ENCODE data around the gene SPATA6. TPM values are rescaled to one million over a fixed set of nuclear protein-coding genes. Genes with fewer than 3 reads are reported as not detected.

Gene SPATA6
- total and polyA plus RNA-seq, 2 experiments from 2014 or later = 10.6 to 13.3 TPM

DNA sequence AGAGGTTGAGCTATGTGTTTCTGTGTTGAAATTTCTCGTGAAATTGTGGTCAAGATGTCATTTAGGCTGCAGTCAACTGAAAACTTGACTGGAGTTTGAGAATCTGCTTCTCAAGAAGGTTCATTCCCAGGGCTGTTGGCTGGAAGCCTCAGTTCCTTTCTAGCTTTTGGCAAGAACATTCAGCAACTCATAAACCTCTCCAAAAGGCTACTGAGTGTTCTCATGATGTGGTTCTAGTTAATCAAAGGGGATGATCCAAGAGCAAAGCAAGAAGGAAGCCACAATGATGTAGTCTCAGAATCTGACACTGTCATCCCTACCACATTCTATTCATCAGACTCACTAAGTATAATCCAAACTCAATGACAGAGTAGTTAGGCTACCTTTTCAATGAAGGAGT, 66.6 kb downstream of the SPATA6 start:
- H4K20me1 ChIP-seq (replicated peaks; ENCODE audit: insufficient read depth) = no peaks in the 10 kb centered on the region
- Mint-ChIP-seq H3K36me3 (ENCODE audit: low read depth) (peaks cover 14% of the 10 kb centered on the region), H3K4me3 (no peak overlapping the region), H3K27ac (no peak overlapping the region), H3K27me3 (ENCODE audit: insufficient read depth, low read depth, poor library complexity) (no peaks in the 10 kb centered on the region), H3K4me1 (0 out of 3 replicates have a peak, but pooled peaks cover 3% of the 10 kb centered on the region), H3K9me3 (no peaks in the 10 kb centered on the region)
- DNase-seq (ENCODE audit: low spot score) = no peak
- H3K4me3 ChIP-seq = no peak overlapping the region
- H3F3A ChIP-seq (replicated peaks; ENCODE audit: low read depth) = no peaks in the 10 kb centered on the region
- H3K4me1 ChIP-seq (ENCODE audit: insufficient read depth) = no peaks in the 10 kb centered on the region
- H3K27me3 ChIP-seq (ENCODE audit: insufficient read depth) = no peaks in the 10 kb centered on the region
- TF ChIP-seq ZNF114 (CRISPR knock-in tag; IDR thresholded peaks at IDR 0.05) (no peak), NANOG (IDR thresholded peaks at IDR 0.05; ENCODE audit: borderline replicate concordance) (no peak), CREB1 (CRISPR knock-in tag; IDR thresholded peaks at IDR 0.05; ENCODE audit: low read depth) (no peak), EZH2phosphoT487 (IDR thresholded peaks at IDR 0.05; ENCODE audit: unreplicated experiment) (no peak), ZNF331 (CRISPR knock-in tag; IDR thresholded peaks at IDR 0.05; ENCODE audit: low read depth) (no peak), EZH2 (IDR thresholded peaks at IDR 0.05; ENCODE audit: low read depth, unreplicated experiment) (no peak)
- TF ChIP-seq, protein P1, sequence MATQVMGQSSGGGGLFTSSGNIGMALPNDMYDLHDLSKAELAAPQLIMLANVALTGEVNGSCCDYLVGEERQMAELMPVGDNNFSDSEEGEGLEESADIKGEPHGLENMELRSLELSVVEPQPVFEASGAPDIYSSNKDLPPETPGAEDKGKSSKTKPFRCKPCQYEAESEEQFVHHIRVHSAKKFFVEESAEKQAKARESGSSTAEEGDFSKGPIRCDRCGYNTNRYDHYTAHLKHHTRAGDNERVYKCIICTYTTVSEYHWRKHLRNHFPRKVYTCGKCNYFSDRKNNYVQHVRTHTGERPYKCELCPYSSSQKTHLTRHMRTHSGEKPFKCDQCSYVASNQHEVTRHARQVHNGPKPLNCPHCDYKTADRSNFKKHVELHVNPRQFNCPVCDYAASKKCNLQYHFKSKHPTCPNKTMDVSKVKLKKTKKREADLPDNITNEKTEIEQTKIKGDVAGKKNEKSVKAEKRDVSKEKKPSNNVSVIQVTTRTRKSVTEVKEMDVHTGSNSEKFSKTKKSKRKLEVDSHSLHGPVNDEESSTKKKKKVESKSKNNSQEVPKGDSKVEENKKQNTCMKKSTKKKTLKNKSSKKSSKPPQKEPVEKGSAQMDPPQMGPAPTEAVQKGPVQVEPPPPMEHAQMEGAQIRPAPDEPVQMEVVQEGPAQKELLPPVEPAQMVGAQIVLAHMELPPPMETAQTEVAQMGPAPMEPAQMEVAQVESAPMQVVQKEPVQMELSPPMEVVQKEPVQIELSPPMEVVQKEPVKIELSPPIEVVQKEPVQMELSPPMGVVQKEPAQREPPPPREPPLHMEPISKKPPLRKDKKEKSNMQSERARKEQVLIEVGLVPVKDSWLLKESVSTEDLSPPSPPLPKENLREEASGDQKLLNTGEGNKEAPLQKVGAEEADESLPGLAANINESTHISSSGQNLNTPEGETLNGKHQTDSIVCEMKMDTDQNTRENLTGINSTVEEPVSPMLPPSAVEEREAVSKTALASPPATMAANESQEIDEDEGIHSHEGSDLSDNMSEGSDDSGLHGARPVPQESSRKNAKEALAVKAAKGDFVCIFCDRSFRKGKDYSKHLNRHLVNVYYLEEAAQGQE (IDR thresholded peaks at IDR 0.05; ENCODE audit: unreplicated experiment) = no peak
- TF ChIP-seq, protein P2, sequence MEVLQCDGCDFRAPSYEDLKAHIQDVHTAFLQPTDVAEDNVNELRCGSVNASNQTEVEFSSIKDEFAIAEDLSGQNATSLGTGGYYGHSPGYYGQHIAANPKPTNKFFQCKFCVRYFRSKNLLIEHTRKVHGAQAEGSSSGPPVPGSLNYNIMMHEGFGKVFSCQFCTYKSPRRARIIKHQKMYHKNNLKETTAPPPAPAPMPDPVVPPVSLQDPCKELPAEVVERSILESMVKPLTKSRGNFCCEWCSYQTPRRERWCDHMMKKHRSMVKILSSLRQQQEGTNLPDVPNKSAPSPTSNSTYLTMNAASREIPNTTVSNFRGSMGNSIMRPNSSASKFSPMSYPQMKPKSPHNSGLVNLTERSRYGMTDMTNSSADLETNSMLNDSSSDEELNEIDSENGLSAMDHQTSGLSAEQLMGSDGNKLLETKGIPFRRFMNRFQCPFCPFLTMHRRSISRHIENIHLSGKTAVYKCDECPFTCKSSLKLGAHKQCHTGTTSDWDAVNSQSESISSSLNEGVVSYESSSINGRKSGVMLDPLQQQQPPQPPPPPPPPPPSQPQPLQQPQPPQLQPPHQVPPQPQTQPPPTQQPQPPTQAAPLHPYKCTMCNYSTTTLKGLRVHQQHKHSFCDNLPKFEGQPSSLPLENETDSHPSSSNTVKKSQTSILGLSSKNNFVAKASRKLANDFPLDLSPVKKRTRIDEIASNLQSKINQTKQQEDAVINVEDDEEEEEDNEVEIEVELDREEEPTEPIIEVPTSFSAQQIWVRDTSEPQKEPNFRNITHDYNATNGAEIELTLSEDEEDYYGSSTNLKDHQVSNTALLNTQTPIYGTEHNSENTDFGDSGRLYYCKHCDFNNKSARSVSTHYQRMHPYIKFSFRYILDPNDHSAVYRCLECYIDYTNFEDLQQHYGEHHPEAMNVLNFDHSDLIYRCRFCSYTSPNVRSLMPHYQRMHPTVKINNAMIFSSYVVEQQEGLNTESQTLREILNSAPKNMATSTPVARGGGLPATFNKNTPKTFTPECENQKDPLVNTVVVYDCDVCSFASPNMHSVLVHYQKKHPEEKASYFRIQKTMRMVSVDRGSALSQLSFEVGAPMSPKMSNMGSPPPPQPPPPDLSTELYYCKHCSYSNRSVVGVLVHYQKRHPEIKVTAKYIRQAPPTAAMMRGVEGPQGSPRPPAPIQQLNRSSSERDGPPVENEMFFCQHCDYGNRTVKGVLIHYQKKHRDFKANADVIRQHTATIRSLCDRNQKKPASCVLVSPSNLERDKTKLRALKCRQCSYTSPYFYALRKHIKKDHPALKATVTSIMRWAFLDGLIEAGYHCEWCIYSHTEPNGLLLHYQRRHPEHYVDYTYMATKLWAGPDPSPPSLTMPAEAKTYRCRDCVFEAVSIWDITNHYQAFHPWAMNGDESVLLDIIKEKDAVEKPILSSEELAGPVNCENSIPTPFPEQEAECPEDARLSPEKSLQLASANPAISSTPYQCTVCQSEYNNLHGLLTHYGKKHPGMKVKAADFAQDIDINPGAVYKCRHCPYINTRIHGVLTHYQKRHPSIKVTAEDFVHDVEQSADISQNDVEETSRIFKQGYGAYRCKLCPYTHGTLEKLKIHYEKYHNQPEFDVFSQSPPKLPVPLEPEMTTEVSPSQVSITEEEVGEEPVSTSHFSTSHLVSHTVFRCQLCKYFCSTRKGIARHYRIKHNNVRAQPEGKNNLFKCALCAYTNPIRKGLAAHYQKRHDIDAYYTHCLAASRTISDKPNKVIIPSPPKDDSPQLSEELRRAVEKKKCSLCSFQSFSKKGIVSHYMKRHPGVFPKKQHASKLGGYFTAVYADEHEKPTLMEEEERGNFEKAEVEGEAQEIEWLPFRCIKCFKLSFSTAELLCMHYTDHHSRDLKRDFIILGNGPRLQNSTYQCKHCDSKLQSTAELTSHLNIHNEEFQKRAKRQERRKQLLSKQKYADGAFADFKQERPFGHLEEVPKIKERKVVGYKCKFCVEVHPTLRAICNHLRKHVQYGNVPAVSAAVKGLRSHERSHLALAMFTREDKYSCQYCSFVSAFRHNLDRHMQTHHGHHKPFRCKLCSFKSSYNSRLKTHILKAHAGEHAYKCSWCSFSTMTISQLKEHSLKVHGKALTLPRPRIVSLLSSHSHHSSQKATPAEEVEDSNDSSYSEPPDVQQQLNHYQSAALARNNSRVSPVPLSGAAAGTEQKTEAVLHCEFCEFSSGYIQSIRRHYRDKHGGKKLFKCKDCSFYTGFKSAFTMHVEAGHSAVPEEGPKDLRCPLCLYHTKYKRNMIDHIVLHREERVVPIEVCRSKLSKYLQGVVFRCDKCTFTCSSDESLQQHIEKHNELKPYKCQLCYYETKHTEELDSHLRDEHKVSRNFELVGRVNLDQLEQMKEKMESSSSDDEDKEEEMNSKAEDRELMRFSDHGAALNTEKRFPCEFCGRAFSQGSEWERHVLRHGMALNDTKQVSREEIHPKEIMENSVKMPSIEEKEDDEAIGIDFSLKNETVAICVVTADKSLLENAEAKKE (CRISPR knock-in tag; IDR thresholded peaks at IDR 0.05) = no peak
- TF ChIP-seq, protein P3, sequence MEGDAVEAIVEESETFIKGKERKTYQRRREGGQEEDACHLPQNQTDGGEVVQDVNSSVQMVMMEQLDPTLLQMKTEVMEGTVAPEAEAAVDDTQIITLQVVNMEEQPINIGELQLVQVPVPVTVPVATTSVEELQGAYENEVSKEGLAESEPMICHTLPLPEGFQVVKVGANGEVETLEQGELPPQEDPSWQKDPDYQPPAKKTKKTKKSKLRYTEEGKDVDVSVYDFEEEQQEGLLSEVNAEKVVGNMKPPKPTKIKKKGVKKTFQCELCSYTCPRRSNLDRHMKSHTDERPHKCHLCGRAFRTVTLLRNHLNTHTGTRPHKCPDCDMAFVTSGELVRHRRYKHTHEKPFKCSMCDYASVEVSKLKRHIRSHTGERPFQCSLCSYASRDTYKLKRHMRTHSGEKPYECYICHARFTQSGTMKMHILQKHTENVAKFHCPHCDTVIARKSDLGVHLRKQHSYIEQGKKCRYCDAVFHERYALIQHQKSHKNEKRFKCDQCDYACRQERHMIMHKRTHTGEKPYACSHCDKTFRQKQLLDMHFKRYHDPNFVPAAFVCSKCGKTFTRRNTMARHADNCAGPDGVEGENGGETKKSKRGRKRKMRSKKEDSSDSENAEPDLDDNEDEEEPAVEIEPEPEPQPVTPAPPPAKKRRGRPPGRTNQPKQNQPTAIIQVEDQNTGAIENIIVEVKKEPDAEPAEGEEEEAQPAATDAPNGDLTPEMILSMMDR (conservative IDR thresholded peaks at IDR 0.05; ENCODE audit: low read depth in 2 of 2) = no peak
- TF ChIP-seq, protein P4, sequence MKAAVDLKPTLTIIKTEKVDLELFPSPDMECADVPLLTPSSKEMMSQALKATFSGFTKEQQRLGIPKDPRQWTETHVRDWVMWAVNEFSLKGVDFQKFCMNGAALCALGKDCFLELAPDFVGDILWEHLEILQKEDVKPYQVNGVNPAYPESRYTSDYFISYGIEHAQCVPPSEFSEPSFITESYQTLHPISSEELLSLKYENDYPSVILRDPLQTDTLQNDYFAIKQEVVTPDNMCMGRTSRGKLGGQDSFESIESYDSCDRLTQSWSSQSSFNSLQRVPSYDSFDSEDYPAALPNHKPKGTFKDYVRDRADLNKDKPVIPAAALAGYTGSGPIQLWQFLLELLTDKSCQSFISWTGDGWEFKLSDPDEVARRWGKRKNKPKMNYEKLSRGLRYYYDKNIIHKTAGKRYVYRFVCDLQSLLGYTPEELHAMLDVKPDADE (IDR thresholded peaks at IDR 0.05) = no peak
- no peak overlapping the region for H3K4me2 ChIP-seq
- H3K79me2 ChIP-seq (replicated peaks; ENCODE audit: insufficient read depth) = no peaks in the 10 kb centered on the region
- H3K36me3 ChIP-seq (ENCODE audit: insufficient read depth) = no peaks in the 10 kb centered on the region
- H2AFZ ChIP-seq = no peak overlapping the region
- no peak for ATAC-seq
- no peak overlapping the region for H3K27ac ChIP-seq (ENCODE audit: low read depth)
- H3K9me2 ChIP-seq (ENCODE audit: insufficient read depth) = no peaks in the 10 kb centered on the region; the same call in 1 of the 2 replicates
